Breast epithelium (tissue), 3 donors: ENCODE results near the gene CST3.

ENCODE experiments used
- POLR2AphosphoS5 ChIP-seq, 3 donors: sonication (generic); formaldehyde crosslinking; IDR thresholded peaks; one replicate each; pipeline ENCODE4 v1.6.1; 2017; ENCODE audit warnings: antibody characterized with exemption in 3 of 3
- TF ChIP-seq, protein P1 (sequence below), 3 donors: fragments of 450-650 bp; IDR thresholded peaks; one replicate each; pipeline ENCODE4 v1.5.1; 2016 to 2017; ENCODE audit warnings: antibody characterized with exemption in 3 of 3, mild to moderate bottlenecking in 3 of 3, moderate library complexity in 3 of 3

DNA sequence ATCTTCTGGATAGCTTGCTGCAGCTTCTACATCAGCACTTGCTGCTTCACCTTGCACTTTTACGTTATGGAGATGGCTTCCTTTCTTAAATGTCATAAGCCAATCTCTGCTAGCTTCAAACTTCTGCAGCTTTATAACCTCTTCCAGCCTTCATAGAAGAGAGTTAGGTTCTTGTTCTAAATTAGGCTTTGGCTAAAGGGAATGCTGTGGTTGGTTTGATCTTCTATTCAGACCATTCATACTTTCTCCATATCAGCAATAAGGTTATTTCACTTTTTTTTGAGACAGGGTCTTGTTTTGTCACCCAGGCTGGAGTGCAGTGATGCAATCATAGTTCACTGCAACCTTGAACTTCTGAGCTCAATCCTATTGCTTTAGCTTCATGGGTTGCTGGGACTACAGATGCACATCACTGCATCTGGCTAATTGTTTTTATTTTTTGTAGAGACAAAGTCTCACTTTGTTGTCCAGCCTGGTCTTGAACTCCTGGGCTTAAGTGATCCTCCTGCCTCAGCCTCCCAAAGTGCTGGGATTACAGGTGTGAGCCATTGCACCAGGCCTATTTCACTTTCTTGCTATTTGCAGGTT lies 12.2 kb upstream of the CST3 start:
- TF ChIP-seq, protein P1, sequence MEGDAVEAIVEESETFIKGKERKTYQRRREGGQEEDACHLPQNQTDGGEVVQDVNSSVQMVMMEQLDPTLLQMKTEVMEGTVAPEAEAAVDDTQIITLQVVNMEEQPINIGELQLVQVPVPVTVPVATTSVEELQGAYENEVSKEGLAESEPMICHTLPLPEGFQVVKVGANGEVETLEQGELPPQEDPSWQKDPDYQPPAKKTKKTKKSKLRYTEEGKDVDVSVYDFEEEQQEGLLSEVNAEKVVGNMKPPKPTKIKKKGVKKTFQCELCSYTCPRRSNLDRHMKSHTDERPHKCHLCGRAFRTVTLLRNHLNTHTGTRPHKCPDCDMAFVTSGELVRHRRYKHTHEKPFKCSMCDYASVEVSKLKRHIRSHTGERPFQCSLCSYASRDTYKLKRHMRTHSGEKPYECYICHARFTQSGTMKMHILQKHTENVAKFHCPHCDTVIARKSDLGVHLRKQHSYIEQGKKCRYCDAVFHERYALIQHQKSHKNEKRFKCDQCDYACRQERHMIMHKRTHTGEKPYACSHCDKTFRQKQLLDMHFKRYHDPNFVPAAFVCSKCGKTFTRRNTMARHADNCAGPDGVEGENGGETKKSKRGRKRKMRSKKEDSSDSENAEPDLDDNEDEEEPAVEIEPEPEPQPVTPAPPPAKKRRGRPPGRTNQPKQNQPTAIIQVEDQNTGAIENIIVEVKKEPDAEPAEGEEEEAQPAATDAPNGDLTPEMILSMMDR (IDR thresholded peaks at IDR 0.05), result no peak
- no peak for TF ChIP-seq POLR2AphosphoS5 (IDR thresholded peaks at IDR 0.05)
